Lower lobe of right lung (tissue), 2 donors: ENCODE data around the gene RAD51B. TPM values are rescaled to one million over a fixed set of nuclear protein-coding genes. Genes with fewer than 3 reads are reported as not detected.
"Not testable (repeated sequence)": the region's sequence is repeated elsewhere in the genome, so short reads cannot be mapped to it uniquely, and the experiment has no call there.

Experiments
- ATAC-seq, 2 donors: fragments of 200-7000 bp; cut with Tn5 transposase; one replicate each; pipeline ENCODE4 v1.9.1; 2020 to 2022; ENCODE audit warnings: mild to moderate bottlenecking in 2 of 2, moderate library complexity in 2 of 2
- DNase-seq: peaks from one replicate; pipeline ENCODE4 v3.0.0-alpha.2; 2020
- H3K27ac ChIP-seq: fragments of 200-600 bp; one replicate; pipeline ENCODE4 v1.8.0; 2022
- H3K27me3 ChIP-seq: fragments of 200-600 bp; one replicate; pipeline ENCODE4 v1.8.0; 2022; ENCODE audit warnings: low read depth
- H3K36me3 ChIP-seq: fragments of 200-600 bp; one replicate; pipeline ENCODE4 v1.8.0; 2022; ENCODE audit warnings: mild to moderate bottlenecking
- H3K4me1 ChIP-seq: fragments of 200-600 bp; one replicate; pipeline ENCODE4 v1.8.0; 2022
- H3K4me3 ChIP-seq: fragments of 200-600 bp; one replicate; pipeline ENCODE4 v1.8.0; 2022; ENCODE audit warnings: mild to moderate bottlenecking
- H3K9me3 ChIP-seq: fragments of 200-600 bp; one replicate; pipeline ENCODE4 v1.8.0; 2022
- intact Hi-C: fragments of 100-400 bp; cut with DNase I; formaldehyde crosslinking; loops from one replicate; pipeline ENCODE4 v1.11.0; 2022
- total RNA-seq: library from RNA; stranded (reverse); fragmentation: NEBNext Ultra II Directional; extraction: Animal tissue kit (Norgen Biotek cat#: 25700); gene quantifications from one replicate; pipeline ENCODE4 v1.2.1, GENCODE V29; 2021
- TF ChIP-seq, protein P1 (sequence below): fragments of 200-600 bp; IDR thresholded peaks from one replicate; pipeline ENCODE4 v1.8.0; 2022; ENCODE audit warnings: antibody characterized with exemption, mild to moderate bottlenecking
- donor health status: DM: no; HTN: yes; CAD: no; lungs with severe emphysema.

RAD51B gene
- total RNA-seq, 1 donor from 2014 or later: 22.2 TPM

DNA sequence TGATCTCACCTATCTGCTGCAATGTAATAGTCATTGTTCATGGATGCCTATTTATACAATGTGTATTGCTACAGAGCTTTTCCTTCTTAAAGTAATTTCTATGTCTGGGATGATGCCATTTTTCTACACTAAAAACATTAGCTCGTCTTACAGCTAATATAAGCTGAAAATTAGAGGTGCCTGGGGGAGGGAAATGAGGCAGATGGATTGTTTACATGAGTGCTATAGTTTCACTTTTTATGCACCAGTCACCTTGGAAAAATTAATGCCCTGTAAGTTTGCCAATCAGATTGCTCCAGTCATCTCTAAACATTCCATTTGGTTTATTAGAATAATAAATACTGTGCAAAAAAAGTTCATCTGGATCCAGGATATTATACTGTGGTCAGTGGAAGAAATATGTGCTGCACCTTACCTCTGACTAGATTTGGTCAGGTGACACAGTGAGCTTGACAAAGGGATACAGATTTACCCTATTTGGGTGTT is 436.2 kb downstream of the RAD51B start:
- intact Hi-C loops: no loop called here
- Histone ChIP-seq H3K36me3 (no peaks in the 10 kb centered on the region), H3K27me3 (no peaks in the 10 kb centered on the region), H3K9me3 (no peaks in the 10 kb centered on the region), H3K27ac (no peak overlapping the region), H3K4me1 (peaks cover 17% of the 10 kb centered on the region), H3K4me3 (no peak overlapping the region)
- ATAC-seq: no peak
- no peak for DNase-seq
- TF ChIP-seq, protein P1, sequence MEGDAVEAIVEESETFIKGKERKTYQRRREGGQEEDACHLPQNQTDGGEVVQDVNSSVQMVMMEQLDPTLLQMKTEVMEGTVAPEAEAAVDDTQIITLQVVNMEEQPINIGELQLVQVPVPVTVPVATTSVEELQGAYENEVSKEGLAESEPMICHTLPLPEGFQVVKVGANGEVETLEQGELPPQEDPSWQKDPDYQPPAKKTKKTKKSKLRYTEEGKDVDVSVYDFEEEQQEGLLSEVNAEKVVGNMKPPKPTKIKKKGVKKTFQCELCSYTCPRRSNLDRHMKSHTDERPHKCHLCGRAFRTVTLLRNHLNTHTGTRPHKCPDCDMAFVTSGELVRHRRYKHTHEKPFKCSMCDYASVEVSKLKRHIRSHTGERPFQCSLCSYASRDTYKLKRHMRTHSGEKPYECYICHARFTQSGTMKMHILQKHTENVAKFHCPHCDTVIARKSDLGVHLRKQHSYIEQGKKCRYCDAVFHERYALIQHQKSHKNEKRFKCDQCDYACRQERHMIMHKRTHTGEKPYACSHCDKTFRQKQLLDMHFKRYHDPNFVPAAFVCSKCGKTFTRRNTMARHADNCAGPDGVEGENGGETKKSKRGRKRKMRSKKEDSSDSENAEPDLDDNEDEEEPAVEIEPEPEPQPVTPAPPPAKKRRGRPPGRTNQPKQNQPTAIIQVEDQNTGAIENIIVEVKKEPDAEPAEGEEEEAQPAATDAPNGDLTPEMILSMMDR: no peak

DNA sequence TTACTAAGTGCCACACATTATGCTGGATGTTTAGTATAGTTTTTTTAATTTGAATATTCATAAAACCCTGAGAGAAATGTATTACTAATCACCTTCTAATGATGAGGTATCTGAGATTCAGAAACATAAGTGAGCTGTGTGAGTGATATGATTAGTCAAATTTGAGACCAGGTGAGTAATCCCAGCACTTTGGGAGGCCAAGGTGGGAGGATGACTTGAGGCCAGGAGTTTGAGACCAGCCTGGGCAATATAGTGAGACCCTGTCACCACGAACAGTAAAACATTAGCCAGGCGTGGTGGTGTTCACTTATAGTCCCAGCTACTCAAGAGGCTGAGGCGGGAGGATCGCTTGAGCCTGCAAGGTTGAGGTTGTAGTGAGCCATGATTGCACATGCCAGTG is 438.4 kb downstream of the RAD51B start:
- intact Hi-C loops: no loop called here
- no peak overlapping the region for H3K27ac ChIP-seq
- no peaks in the 10 kb centered on the region for H3K9me3 ChIP-seq
- H3K36me3 ChIP-seq: no peaks in the 10 kb centered on the region
- H3K27me3 ChIP-seq: no peaks in the 10 kb centered on the region
- ATAC-seq (no peak), DNase-seq (no peak)
- H3K4me3 ChIP-seq: no peak overlapping the region
- peaks cover 4% of the 10 kb centered on the region for H3K4me1 ChIP-seq
- TF ChIP-seq, protein P1: no peak

DNA sequence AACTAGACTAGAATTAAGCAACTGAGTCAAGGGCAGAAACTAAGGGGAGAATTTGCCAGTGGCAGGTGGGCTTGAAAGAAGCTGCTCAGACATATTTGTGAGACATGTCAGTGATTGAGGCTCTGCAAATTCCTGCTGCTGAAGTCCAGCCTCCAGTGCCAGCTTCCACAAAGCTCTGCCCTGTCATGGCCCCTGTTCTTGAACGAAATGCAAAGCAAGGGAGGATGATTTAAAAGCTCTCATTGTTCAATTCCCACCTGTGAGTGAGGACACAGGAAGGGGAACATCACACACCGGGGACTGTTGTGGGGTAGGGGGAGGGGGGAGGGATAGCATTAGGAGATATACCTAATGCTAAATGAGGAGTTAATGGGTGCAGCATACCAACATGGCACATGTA is 439.4 kb downstream of the RAD51B start:
- ATAC-seq, H3K27me3 ChIP-seq, H3K4me1 ChIP-seq, H3K4me3 ChIP-seq, DNase-seq, H3K9me3 ChIP-seq, H3K36me3 ChIP-seq, intact Hi-C loops, H3K27ac ChIP-seq: not testable (repeated sequence)

DNA sequence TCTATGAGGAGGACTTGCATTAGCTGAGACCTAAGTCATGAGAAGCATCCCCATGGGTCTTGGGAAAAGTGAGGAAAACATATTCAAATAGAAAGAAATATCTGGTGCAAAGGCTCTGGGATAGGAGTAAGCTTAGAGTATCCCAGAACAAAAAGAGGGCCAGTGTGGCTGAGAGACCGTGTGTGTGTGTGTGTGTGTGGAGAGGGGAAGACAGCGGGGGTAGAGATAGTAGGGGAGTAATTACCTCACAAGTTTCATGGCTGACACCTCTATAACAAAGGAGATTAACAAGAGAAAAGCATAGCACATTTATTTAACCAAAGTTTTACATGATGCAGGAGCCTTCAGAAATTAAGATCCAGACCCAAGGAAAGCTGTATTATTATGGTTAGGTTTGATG is 440.5 kb downstream of the RAD51B start:
- TF ChIP-seq, protein P1: no peak
- Histone ChIP-seq H3K27ac (no peak overlapping the region), H3K4me3 (no peak overlapping the region), H3K9me3 (no peaks in the 10 kb centered on the region), H3K36me3 (no peaks in the 10 kb centered on the region), H3K27me3 (no peaks in the 10 kb centered on the region), H3K4me1 (peaks cover 9% of the 10 kb centered on the region)
- intact Hi-C loops: no loop called here
- DNase-seq (no peak), ATAC-seq (no peak)

DNA sequence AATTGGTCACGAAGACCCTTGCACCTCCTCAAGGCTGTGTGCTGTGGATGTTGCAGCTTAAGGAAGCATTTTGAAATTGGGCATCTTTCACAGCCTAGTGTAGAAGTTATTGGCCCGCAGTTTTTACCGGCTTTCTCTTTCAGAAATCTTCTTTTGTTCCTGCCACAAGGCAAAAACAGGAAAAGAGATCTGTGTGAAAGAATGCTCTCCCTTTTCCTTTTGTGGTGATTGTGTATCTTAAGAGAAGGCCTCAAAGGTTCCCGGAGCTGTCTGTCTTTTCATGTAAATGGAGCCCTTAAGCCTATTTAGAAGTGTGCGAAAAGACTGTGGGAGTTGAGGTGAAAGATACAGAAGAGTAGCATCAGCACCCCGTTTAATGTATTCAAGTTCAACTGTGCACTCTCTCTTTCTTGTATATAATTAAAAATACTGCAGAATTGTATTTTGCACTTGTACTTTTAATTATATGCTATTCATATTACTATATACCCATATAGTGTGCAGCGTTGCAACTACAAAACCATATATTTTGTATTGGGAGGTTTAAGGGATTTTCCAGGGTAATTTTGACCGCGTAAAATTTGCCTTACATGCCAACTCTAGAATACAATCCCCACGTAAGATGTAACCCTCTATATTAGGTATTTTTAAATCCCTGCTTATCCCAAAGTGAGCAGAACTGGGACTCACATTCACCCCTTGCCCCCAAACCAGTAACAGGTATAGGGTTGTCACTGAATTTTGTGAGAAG is 441.7 kb downstream of the RAD51B start:
- DNase-seq (no peak), ATAC-seq (no peak)
- Histone ChIP-seq H3K27me3 (no peaks in the 10 kb centered on the region), H3K4me3 (no peak overlapping the region), H3K4me1 (peaks cover 5% of the 10 kb centered on the region), H3K27ac (no peak overlapping the region), H3K9me3 (no peaks in the 10 kb centered on the region), H3K36me3 (no peaks in the 10 kb centered on the region)
- TF ChIP-seq, protein P1: no peak
- intact Hi-C loops: no loop called here

DNA sequence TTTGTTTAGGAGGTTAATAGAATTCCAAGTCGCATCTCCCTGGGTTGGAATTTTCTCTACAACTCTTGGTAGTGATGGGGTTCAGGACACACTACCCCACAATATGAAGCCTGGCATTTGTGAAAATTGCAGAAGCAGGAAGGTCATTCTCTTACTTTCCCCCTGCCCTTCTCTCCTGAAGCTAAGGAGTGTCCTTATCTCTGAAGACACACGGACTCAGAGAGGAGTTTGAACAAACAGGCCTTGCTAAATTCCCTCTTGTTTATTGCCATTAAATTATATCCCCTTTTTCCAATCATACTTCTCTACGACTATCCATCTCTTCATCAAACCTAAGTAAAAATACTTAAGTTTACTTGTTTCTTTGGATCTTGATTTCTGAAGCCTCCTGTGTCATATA is 443.0 kb downstream of the RAD51B start:
- peaks cover 8% of the 10 kb centered on the region for H3K4me1 ChIP-seq
- ATAC-seq (no peak), DNase-seq (no peak)
- no peaks in the 10 kb centered on the region for H3K36me3 ChIP-seq
- H3K4me3 ChIP-seq: no peak overlapping the region
- no peaks in the 10 kb centered on the region for H3K9me3 ChIP-seq
- no peaks in the 10 kb centered on the region for H3K27me3 ChIP-seq
- TF ChIP-seq, protein P1: no peak
- no peak overlapping the region for H3K27ac ChIP-seq
- intact Hi-C loops: no loop called here
